GM08714 (cell line): ENCODE measurements around the gene VAPA.

Experiments
- H3K4me3 ChIP-seq: fragments of 200-500 bp; sonication (Bioruptor generic); 2 replicates; pipeline ENCODE4 v1.5.1; 2014; ENCODE audit warnings: mild to moderate bottlenecking, low read length, inconsistent platforms
- ZNF274 ChIP-seq: IDR thresholded peaks from 2 replicates; pipeline ENCODE4 v1.6.1; 2012; ENCODE audit warnings: mild to moderate bottlenecking, low read depth, low read length

VAPA gene

DNA sequence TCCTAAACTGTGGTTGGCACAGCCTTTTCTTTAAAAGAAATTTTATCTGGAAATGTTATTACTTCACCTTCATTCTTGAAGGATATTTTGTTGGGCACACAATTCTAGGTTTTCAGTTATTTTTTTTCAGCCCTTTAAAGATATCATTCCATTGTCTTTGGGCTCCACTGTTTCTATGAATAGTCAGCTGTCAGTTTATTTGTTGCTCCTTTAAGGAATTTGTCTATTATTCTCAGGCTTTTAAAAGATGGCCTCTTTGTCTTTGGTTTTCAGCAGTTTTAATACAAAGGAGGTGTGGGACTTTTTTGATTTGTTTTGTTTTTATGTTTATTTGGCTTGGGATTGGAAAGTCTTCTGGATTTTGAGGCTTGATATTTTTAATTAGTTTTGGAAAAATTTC is 61.8 kb downstream of the VAPA start:
- H3K4me3 ChIP-seq = no peak overlapping the region
- TF ChIP-seq ZNF274 = no peak

DNA sequence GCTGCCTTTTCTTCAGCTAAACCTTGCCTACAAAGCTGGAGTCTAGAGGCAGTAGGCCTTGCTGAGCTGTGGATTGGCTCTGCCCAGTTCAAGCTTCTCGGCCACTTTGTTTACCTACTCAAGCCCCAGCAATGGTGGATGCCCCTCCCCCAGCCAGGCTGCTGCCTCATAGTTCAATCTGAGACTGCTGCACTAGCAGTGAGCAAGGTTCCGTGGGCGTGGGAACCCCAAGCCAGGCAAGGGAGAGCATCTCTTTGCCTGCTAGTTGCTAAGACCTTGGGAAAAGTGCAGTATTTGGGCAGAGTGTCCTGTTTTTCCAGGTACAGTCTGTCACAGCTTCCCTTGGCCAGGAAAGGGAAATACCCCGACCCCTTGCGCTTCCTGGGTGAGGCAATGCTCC is 68.9 kb downstream of the VAPA start:
- no peak overlapping the region for H3K4me3 ChIP-seq
- no peak for TF ChIP-seq ZNF274

- TF ChIP-seq ZNF274 = no peak
Observed at GRCh38 chr18:9984080-9984479, 70.3 kb downstream of the VAPA start.

GRCh38 chr18:9985641-9986040 is 71.8 kb downstream of the VAPA start:
- TF ChIP-seq ZNF274 = no peak
- no peak overlapping the region for H3K4me3 ChIP-seq

More at GRCh38 chr18:9984080-9984479, 70.3 kb downstream of the VAPA start:
- H3K4me3 ChIP-seq = no peak overlapping the region

DNA sequence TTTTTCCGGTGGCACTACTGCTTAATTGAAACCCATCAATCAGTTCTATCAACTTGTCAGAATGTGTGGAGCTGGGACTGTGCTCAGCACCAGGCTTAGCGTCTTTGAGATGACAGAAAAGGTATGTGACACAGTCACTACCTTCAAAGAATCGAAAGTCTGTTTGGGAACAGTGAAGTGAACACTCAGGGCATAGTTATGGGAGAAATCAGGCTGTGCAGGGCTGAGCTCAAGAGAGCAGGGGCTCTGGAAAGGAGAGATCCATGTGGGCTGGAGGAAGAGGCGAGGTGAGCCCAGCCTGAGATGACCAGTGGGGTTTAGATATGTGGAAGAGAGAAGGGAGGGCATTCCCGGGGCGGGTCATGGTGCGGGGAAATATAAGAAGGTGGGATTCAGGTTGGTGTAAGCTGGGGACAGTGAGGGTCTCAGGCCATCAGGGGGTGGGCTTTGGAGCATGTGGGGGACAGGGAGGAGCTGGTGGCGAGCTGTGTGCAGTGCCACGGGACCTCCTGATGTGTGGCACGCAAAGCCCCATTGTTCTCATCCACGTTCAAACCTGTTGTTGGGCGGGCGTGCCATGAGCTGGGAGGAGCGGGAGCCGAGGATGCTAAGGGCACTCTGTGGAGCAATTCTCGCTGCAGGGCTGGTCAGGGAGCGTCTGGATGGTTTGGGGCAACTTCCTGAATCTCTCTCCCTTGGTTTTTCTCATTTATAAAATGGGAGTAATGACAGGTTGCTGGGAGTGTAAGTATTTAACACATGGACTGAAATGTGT is 72.5 kb downstream of the VAPA start:
- no peak for TF ChIP-seq ZNF274
- no peak overlapping the region for H3K4me3 ChIP-seq

GRCh38 chr18:9987345-9987744 is 73.5 kb downstream of the VAPA start:
- no peak for TF ChIP-seq ZNF274
- no peak overlapping the region for H3K4me3 ChIP-seq

DNA sequence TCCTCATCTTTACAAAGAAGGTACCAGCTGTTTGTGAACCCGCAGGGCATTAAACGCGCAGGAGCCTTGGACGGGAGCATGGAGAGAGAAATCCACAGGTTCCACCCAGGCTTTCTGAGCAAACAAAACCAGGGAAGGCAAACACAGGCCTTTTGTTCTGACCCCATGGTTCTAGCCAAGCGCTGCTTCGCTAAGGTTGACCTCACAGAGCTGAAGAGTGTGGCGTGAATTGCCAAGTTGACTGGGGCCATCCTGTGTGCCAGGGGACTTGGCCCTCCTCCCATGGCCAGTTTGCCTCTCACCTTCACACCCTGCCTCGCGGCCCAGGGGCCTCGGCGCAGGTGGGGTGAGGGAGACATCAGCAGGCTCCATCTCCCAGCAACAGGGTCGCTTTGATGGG is 74.1 kb downstream of the VAPA start:
- no peak for TF ChIP-seq ZNF274
- H3K4me3 ChIP-seq = no peak overlapping the region

DNA sequence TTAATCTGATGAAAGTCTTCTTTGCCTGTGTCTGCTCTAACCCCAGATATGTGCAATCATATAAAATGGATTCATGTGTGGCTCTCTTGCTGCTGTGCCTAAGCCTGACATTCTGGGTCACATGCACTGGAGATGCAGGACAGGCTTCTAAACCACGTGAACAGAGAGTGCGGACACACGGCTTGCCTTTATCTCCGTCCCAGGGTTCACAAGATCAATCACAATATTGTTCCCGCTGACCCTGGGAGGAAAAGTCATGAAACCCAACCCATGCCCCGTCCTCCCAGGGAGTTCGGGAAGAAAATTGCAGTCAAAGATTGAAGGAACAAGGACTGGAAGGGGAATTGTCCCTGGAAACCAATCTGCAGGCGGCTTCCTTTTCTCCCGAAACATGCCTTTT is 74.8 kb downstream of the VAPA start:
- H3K4me3 ChIP-seq = no peak overlapping the region
- TF ChIP-seq ZNF274 = no peak

DNA sequence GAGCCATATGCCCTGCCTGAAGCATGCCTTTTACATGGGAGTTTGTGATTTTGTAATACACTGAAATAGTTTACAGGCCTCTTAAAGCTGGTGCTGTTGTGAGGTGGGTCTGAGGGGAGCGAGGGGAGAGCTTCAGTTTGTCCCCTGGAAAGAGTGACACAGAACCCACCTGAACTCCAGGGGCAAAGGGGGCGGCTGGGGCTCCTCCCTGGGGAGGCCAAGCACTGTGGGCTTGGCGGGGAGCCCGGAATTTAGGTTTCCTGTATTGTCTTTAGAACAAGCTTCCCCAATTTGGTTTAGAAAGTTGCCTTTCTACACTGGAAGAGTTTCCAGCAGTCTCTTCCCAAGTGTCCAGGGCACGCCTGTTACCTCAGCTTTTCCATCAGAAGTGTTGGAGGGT is 75.7 kb downstream of the VAPA start:
- no peak overlapping the region for H3K4me3 ChIP-seq
- no peak for TF ChIP-seq ZNF274

- H3K4me3 ChIP-seq = no peak overlapping the region
- TF ChIP-seq ZNF274 = no peak
Observed at GRCh38 chr18:9991011-9992000, 77.5 kb downstream of the VAPA start.

DNA sequence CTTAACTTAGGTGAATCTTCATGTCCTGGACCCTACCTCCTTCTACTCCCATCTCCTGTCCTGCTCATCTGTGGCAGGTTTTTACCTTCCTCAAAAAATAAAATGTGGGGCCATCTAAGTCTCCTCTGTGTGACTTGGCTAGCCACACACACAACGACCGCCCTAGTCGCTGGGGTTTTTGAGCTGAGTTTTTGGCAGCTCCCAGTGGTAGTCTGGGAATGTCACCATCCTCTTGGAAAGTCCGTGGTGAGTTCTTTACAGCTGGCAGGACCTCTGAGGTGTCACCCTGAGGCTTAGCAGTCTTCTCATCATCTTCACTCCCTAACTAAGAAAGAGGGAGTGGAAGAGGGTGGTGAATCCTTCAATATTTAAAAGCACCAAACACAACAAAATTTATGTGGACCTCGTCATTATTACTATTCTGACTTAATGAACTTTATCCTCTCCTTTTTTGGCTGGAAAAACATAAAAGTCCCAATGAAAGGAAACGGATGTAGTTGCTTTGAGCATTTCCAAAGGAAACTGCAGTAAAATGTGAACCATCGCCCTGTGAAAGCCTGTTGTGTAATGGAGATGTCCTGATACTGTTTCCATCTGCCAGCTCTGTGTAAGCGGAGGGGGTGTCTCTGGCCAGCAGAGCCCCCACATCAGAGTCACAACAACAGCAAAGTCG is 78.6 kb downstream of the VAPA start:
- no peak overlapping the region for H3K4me3 ChIP-seq
- no peak for TF ChIP-seq ZNF274

DNA sequence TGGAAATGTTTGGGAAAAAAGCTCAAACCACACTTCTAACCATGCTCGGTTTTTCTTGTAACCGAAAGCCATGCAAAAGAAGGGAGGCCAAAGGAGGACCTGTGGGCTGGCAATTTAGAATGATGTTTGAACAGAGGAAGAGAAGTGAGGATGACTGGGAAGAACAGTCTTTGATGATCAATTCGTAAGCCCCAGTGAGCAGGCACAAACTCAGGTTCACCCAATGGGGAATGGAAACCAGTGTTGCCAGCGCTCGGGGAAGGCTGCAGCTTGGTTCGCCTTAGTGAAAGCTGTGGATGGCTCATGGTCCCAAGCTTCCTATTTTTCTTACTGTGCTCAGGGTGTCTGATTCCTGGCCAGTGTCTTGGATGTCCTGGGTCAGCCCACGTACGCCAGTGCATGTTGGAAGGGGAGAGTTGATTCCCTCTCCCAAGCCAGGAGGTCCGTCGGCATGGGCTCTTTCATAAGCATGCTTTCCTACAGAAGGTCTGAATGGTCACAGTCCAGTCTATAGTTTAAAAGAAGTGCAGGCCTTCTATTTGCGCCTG is 79.2 kb downstream of the VAPA start:
- no peak overlapping the region for H3K4me3 ChIP-seq

GRCh38 chr18:9993521-9994025 is 79.8 kb downstream of the VAPA start:
- H3K4me3 ChIP-seq = no peak overlapping the region
- no peak for TF ChIP-seq ZNF274

More for the DNA sequence above, 79.2 kb downstream of the VAPA start:
- no peak for TF ChIP-seq ZNF274
